Sigmoid colon (tissue), 7 donors: Measurements from ENCODE around the gene TREM2. TPM values are rescaled to one million over a fixed set of nuclear protein-coding genes. Genes with fewer than 3 reads are reported as not detected.

Experiments used
- DNase-seq: peaks from one replicate; pipeline ENCODE4 v3.0.0-alpha.2; 2019
- H3K27ac ChIP-seq, 4 donors: fragments of 200-600 bp; sonication (generic); one replicate each; pipeline ENCODE4 v1.5.1; 2016 to 2019; ENCODE audit warnings: mild to moderate bottlenecking in 1 of 4
- H3K27me3 ChIP-seq, 3 donors: fragments of 200-600 bp; sonication (generic); one replicate each; pipeline ENCODE4 v1.5.1; 2019; ENCODE audit warnings: mild to moderate bottlenecking in 1 of 3
- H3K36me3 ChIP-seq, 4 donors: fragments of 200-600 bp; sonication (generic); one replicate each; pipeline ENCODE4 v1.5.1; 2016 to 2019
- H3K4me1 ChIP-seq, 4 donors: fragments of 200-600 bp; sonication (generic); one replicate each; pipeline ENCODE4 v1.5.1; 2017 to 2019
- H3K4me3 ChIP-seq, 4 donors: fragments of 200-600 bp; sonication (generic); one replicate each; pipeline ENCODE4 v1.5.1; 2017 to 2019; ENCODE audit warnings: mild to moderate bottlenecking in 2 of 4, moderate library complexity in 1 of 4
- H3K9me3 ChIP-seq, 4 donors: fragments of 200-600 bp in 3 of 4; sonication (generic) in 3 of 4; one replicate each; pipeline versions ENCODE4 v1.5.1 to v1.6.1; 2013 to 2019
- CTCF ChIP-seq, 4 experiments: fragments of 450-650 bp in 3 of 4; fragments of 200-600 bp in 1 of 4; IDR thresholded peaks; one replicate each; pipeline ENCODE4 v1.5.1; 2016 to 2019; ENCODE audit warnings: antibody characterized with exemption in 4 of 4, mild to moderate bottlenecking in 3 of 4, moderate library complexity in 2 of 4
- EP300 ChIP-seq, 4 donors: sonication (generic); formaldehyde crosslinking; IDR thresholded peaks; one replicate each; pipeline ENCODE4 v1.6.1; 2017; ENCODE audit warnings: antibody characterized with exemption in 4 of 4
- POLR2A ChIP-seq, 2 donors: fragments of 450-650 bp; IDR thresholded peaks; one replicate each; pipeline ENCODE4 v1.6.1; 2016; ENCODE audit warnings: antibody characterized with exemption in 2 of 2, mild to moderate bottlenecking in 2 of 2, moderate library complexity in 2 of 2
- POLR2AphosphoS5 ChIP-seq, 4 donors: sonication (generic); formaldehyde crosslinking; IDR thresholded peaks; one replicate each; pipeline ENCODE4 v1.6.1; 2017; ENCODE audit warnings: antibody characterized with exemption in 4 of 4
- WGBS, 2 donors: extraction: QIAGEN DNeasy Blood & Tissue Kit; methylation state at CpG; one replicate each; pipeline ENCODE4 v1.1.7; 2013; 5-methylcytosine and 5-hydroxymethylcytosine counted together
- intact Hi-C: fragments of 100-400 bp; cut with DNase I; formaldehyde crosslinking; loops from one replicate; pipeline ENCODE4 v1.15.1; 2023
- polyA plus RNA-seq, 3 donors: library from polyadenylated mRNA; stranded (reverse); fragments of 200-250 nt; gene quantifications; one replicate each; pipeline ENCODE4 v1.2.3, GENCODE V29; 2013
- total RNA-seq, 4 donors: library from RNA; depleted of rRNA; stranded (reverse); fragments of >200 nt; gene quantifications; one replicate each; pipeline ENCODE4 v1.1.0, GENCODE V29; 2016
- donor health status: healthy with polysubstance abuse.
- donor health status: Bipolar disorder and iron deficiency.
- donor health status: healthy.

TREM2 gene
- total and polyA plus RNA-seq, 7 donors = 0.83 to 7.4 (median 3.4) TPM; not detected in 1

GRCh38 chr6:41177695-41178094 is 14.8 kb upstream of the TREM2 start:
- no peaks in the 10 kb centered on the region for H3K4me1 ChIP-seq
- no peak for DNase-seq
- intact Hi-C loops = no loop called here
- H3K36me3 ChIP-seq = no peaks in the 10 kb centered on the region
- no peak for TF ChIP-seq POLR2A (IDR thresholded peaks at IDR 0.05)
- no peak for TF ChIP-seq POLR2AphosphoS5 (IDR thresholded peaks at IDR 0.05)
- no peak for TF ChIP-seq CTCF (IDR thresholded peaks at IDR 0.05)
- no peak for TF ChIP-seq EP300 (IDR thresholded peaks at IDR 0.05)
- H3K4me3 ChIP-seq = no peak overlapping the region
- peaks cover 0 to 3% (median 0%) of the 10 kb centered on the region in 3 donors for H3K27me3 ChIP-seq
- no peak overlapping the region for H3K27ac ChIP-seq
- WGBS, 2 donors = 90 to 91% methylated on average over 2 of the region's 2 CpGs
- no peaks in the 10 kb centered on the region for H3K9me3 ChIP-seq

GRCh38 chr6:41177287-41177686 is 14.4 kb upstream of the TREM2 start:
- H3K4me1 ChIP-seq = no peaks in the 10 kb centered on the region
- DNase-seq = no peak
- H3K27ac ChIP-seq = no peak overlapping the region
- TF ChIP-seq CTCF (IDR thresholded peaks at IDR 0.05) (no peak), POLR2AphosphoS5 (IDR thresholded peaks at IDR 0.05) (no peak), POLR2A (IDR thresholded peaks at IDR 0.05) (no peak), EP300 (IDR thresholded peaks at IDR 0.05) (no peak)
- no peak overlapping the region for H3K4me3 ChIP-seq
- H3K27me3 ChIP-seq = peaks cover 0 to 3% (median 0%) of the 10 kb centered on the region in 3 donors
- WGBS, 2 donors = 71 to 79% methylated on average over 3 of the region's 3 CpGs
- no peaks in the 10 kb centered on the region for H3K9me3 ChIP-seq
- no peaks in the 10 kb centered on the region for H3K36me3 ChIP-seq
- intact Hi-C loops = no loop called here

- Histone ChIP-seq H3K9me3 (no peaks in the 10 kb centered on the region), H3K4me1 (no peaks in the 10 kb centered on the region), H3K4me3 (no peak overlapping the region), H3K27me3 (peaks cover 0 to 3% (median 0%) of the 10 kb centered on the region in 3 donors), H3K36me3 (no peaks in the 10 kb centered on the region), H3K27ac (no peak overlapping the region)
- DNase-seq = no peak
- intact Hi-C loops = no loop called here
- 83 to 85% methylated on average over 12 of the region's 12 CpGs for WGBS, 2 donors
- TF ChIP-seq EP300 (IDR thresholded peaks at IDR 0.05) (no peak), CTCF (IDR thresholded peaks at IDR 0.05) (no peak), POLR2AphosphoS5 (IDR thresholded peaks at IDR 0.05) (no peak), POLR2A (IDR thresholded peaks at IDR 0.05) (no peak)
Measured at GRCh38 chr6:41176189-41176588, 13.3 kb upstream of the TREM2 start.

- intact Hi-C loops = no loop called here
- no peak for DNase-seq
- H3K27ac ChIP-seq = no peak overlapping the region
- 84 to 92% methylated on average over 1 of the region's 1 CpG for WGBS, 2 donors
- H3K36me3 ChIP-seq = no peaks in the 10 kb centered on the region
- TF ChIP-seq POLR2A (IDR thresholded peaks at IDR 0.05) (no peak), CTCF (IDR thresholded peaks at IDR 0.05) (no peak), POLR2AphosphoS5 (IDR thresholded peaks at IDR 0.05) (no peak), EP300 (IDR thresholded peaks at IDR 0.05) (no peak)
- no peaks in the 10 kb centered on the region for H3K4me1 ChIP-seq
- no peaks in the 10 kb centered on the region for H3K9me3 ChIP-seq
- peaks cover 0 to under 1% (median 0%) of the 10 kb centered on the region in 3 donors for H3K27me3 ChIP-seq
- no peak overlapping the region for H3K4me3 ChIP-seq
Measured at GRCh38 chr6:41175084-41175483, 12.2 kb upstream of the TREM2 start.

- no peak for TF ChIP-seq POLR2AphosphoS5 (IDR thresholded peaks at IDR 0.05)
- no peak for TF ChIP-seq POLR2A (IDR thresholded peaks at IDR 0.05)
- no peak for TF ChIP-seq EP300 (IDR thresholded peaks at IDR 0.05)
- no peak for TF ChIP-seq CTCF (IDR thresholded peaks at IDR 0.05)
- no peaks in the 10 kb centered on the region for H3K4me1 ChIP-seq
- H3K4me3 ChIP-seq = no peak overlapping the region
- WGBS, 2 donors = 54 to 58% methylated on average over 2 of the region's 2 CpGs
- H3K36me3 ChIP-seq = no peaks in the 10 kb centered on the region
- H3K9me3 ChIP-seq = no peaks in the 10 kb centered on the region
- no peak for DNase-seq
- no peaks in the 10 kb centered on the region for H3K27me3 ChIP-seq
- no peak overlapping the region for H3K27ac ChIP-seq
- intact Hi-C loops = no loop called here
Measured at GRCh38 chr6:41174610-41175009, 11.7 kb upstream of the TREM2 start.
